Measurements from ENCODE around the gene HYLS1. TPM values are rescaled to one million over a fixed set of nuclear protein-coding genes. Genes with fewer than 3 reads are reported as not detected.
A peak's percentile ranks its signal among the peaks of the same experiment; 100 is the strongest.

Gene HYLS1
- polyA plus RNA-seq, 2 of the 4 experiments (the other 2 are of a cell fraction): 14.9 to 18.7 TPM

- ChIA-PET CTCF (no interaction called here), POLR2A (no interaction called here)
- no peak overlapping the region for H3K27ac ChIP-seq
- FAIRE-seq (no peak), DNase-seq (ENCODE audit: low read depth in 1 of 2, low spot score in 1 of 2) (peak; percentile 18 to 27), ATAC-seq (peak in 1 of 2 experiments; percentile 54; a peak in 2 of 6 replicates)
- no peak overlapping the region for H3K4me3 ChIP-seq
- H3K4me2 ChIP-seq: no peak overlapping the region
- H3K9me3 ChIP-seq: peaks cover 6% of the 10 kb centered on the region; the same call in 1 of the 3 replicates
- 83% methylated on average over 10 of the region's 10 CpGs for WGBS (ENCODE audit: missing lambda C conversion rate)
- no peaks in the 10 kb centered on the region for H3K4me1 ChIP-seq
- peak in 1 of 2 experiments; percentile 39; a peak in 2 of 5 replicates for TF ChIP-seq RAD21 (conservative IDR thresholded peaks at IDR 0.05 in 1 of 2, IDR thresholded peaks at IDR 0.05 in 1 of 2)
- no peak for TF ChIP-seq GATA3 (IDR thresholded peaks at IDR 0.05; ENCODE audit: borderline replicate concordance)
- TF ChIP-seq EHMT2 (IDR thresholded peaks at IDR 0.05; ENCODE audit: low read depth): no peak
Measured at GRCh38 chr11:125871391-125872137, 15.9 kb upstream of the HYLS1 start.

- CTCF ChIA-PET: no interaction called here
- no peak overlapping the region for H3K4me3 ChIP-seq
- no peak for FAIRE-seq
Measured at GRCh38 chr11:125872138-125872491, 15.4 kb upstream of the HYLS1 start.

GRCh38 chr11:125873881-125874555, 13.4 kb upstream of the HYLS1 start:
- TF ChIP-seq PBX3 (IDR thresholded peaks at IDR 0.05) (no peak), ZC3H11A (IDR thresholded peaks at IDR 0.05) (no peak), CHD2 (IDR thresholded peaks at IDR 0.05; ENCODE audit: low read length, partially characterized antibody) (no peak), ESRRA (IDR thresholded peaks at IDR 0.05; ENCODE audit: borderline replicate concordance, low read length) (no peak), CBX8 (IDR thresholded peaks at IDR 0.05) (no peak), HES2 (IDR thresholded peaks at IDR 0.05) (no peak), POLR2A (IDR thresholded peaks at IDR 0.05; ENCODE audit: low read length) (no peak), HEYL (CRISPR knock-in tag; IDR thresholded peaks at IDR 0.05) (no peak), RFX5 (IDR thresholded peaks at IDR 0.05) (no peak), PHF8 (IDR thresholded peaks at IDR 0.05; ENCODE audit: borderline replicate concordance, low read depth) (no peak), CEBPB (IDR thresholded peaks at IDR 0.05) (no peak), EHF (CRISPR knock-in tag; IDR thresholded peaks at IDR 0.05) (no peak), TP53 (CRISPR knock-in tag; IDR thresholded peaks at IDR 0.05) (no peak), RARB (CRISPR knock-in tag; IDR thresholded peaks at IDR 0.05) (no peak), POLR2AphosphoS2 (conservative IDR thresholded peaks at IDR 0.05; ENCODE audit: low read length) (no peak)
- CTCF ChIA-PET: no interaction called here

More at GRCh38 chr11:125872138-125872491, 15.4 kb upstream of the HYLS1 start:
- ATAC-seq (no peak), DNase-seq (ENCODE audit: low read depth in 1 of 2, low spot score in 1 of 2) (no peak)
- POLR2A ChIA-PET: no interaction called here
- Histone ChIP-seq H3K9me3 (peaks cover 6% of the 10 kb centered on the region; the same call in 1 of the 3 replicates), H3K4me2 (no peak overlapping the region), H3K4me1 (no peaks in the 10 kb centered on the region), H3K27ac (no peak overlapping the region)
- TF ChIP-seq GATA3 (IDR thresholded peaks at IDR 0.05; ENCODE audit: borderline replicate concordance) (no peak), PHF8 (IDR thresholded peaks at IDR 0.05; ENCODE audit: borderline replicate concordance, low read depth) (no peak), HDAC2 (IDR thresholded peaks at IDR 0.05) (no peak)

More at GRCh38 chr11:125873881-125874555, 13.4 kb upstream of the HYLS1 start:
- 89% methylated on average over 20 of the region's 20 CpGs for WGBS (ENCODE audit: missing lambda C conversion rate)
- H3K4me3 ChIP-seq: no peak overlapping the region
- peaks cover 6% of the 10 kb centered on the region; the same call in 1 of the 3 replicates for H3K9me3 ChIP-seq
- ATAC-seq: no peak; a peak in 1 of 6 replicates
- no peaks in the 10 kb centered on the region for H3K4me1 ChIP-seq
- no peak for FAIRE-seq
- H3K4me2 ChIP-seq: no peak overlapping the region
- no peak overlapping the region for H3K27ac ChIP-seq
- DNase-seq (ENCODE audit: low read depth in 1 of 2, low spot score in 1 of 2): no peak
- POLR2A ChIA-PET: no interaction called here
